ENCODE measurements around the gene TK2.
"Not testable (repeated sequence)": the region's sequence is repeated elsewhere in the genome, so short reads cannot be mapped to it uniquely, and the experiment has no call there.

The TK2 gene

GRCh38 chr16:66502020-66502913 lies 47.7 kb downstream of the TK2 start:
- DNase-seq = no peak

- not testable (repeated sequence) for DNase-seq
These were observed 48.4 kb downstream of the TK2 start for GRCh38 chr16:66501563-66501962.

GRCh38 chr16:66497921-66498320 lies 52.0 kb downstream of the TK2 start:
- not testable (repeated sequence) for DNase-seq

GRCh38 chr16:66496226-66496625 lies 53.7 kb downstream of the TK2 start:
- DNase-seq = not testable (repeated sequence)

GRCh38 chr16:66495440-66495839 lies 54.5 kb downstream of the TK2 start:
- DNase-seq = no peak

- DNase-seq = no peak
These were observed 55.0 kb downstream of the TK2 start for GRCh38 chr16:66494916-66495315.

GRCh38 chr16:66493490-66494401 lies 56.2 kb downstream of the TK2 start:
- no peak for DNase-seq

- DNase-seq = no peak
These were observed 58.2 kb downstream of the TK2 start for GRCh38 chr16:66491716-66492064.

GRCh38 chr16:66490774-66491715 lies 58.9 kb downstream of the TK2 start:
- no peak for DNase-seq

- no peak for DNase-seq
These were observed 60.1 kb downstream of the TK2 start for GRCh38 chr16:66489818-66490217.

GRCh38 chr16:66489385-66489784 lies 60.5 kb downstream of the TK2 start:
- no peak for DNase-seq

GRCh38 chr16:66488505-66488904 lies 61.4 kb downstream of the TK2 start:
- DNase-seq = no peak

- no peak for DNase-seq
These were observed 62.2 kb downstream of the TK2 start for GRCh38 chr16:66487580-66488275.

- no peak for DNase-seq
These were observed 62.9 kb downstream of the TK2 start for GRCh38 chr16:66486773-66487579.

GRCh38 chr16:66486199-66486772 lies 63.6 kb downstream of the TK2 start:
- no peak for DNase-seq

- no peak for DNase-seq
These were observed 64.5 kb downstream of the TK2 start for GRCh38 chr16:66485376-66485775.

- DNase-seq = no peak
These were observed 65.3 kb downstream of the TK2 start for GRCh38 chr16:66484453-66485213.

GRCh38 chr16:66483689-66484452 lies 66.1 kb downstream of the TK2 start:
- peak; percentile 27 for DNase-seq

- no peak for DNase-seq
These were observed 68.0 kb downstream of the TK2 start for GRCh38 chr16:66481943-66482390.
